Measurements from ENCODE around the gene TTLL13. TPM values are rescaled to one million over a fixed set of nuclear protein-coding genes. Genes with fewer than 3 reads are reported as not detected.

TTLL13 gene
- total RNA-seq, 1 experiment from 2014 or later = 1.0 TPM

- H3K9ac ChIP-seq (ENCODE audit: low read length) = peak within 1 kb of the TSS; percentile 77
- H3K27ac ChIP-seq (ENCODE audit: low read depth, low read length) = peak within 1 kb of the TSS; percentile 78
- intact Hi-C loops (cut with micrococcal nuclease) = no loop called here
- ChIA-PET POLR2A (interaction anchor here (0.7 kb wide), 2 partner anchors 15 to 561 kb away, joined by 4 read pairs; no protein-coding TSS in a partner anchor), CTCF (no interaction called here), RAD21 (ENCODE audit: low non-redundant PET in 1 of 2, low total read pairs in 2 of 2, uncharacterized antibody in 2 of 2, unreplicated experiment in 2 of 2) (no interaction called here)
- H4K20me1 ChIP-seq (ENCODE audit: insufficient read depth) = no peaks in the 10 kb centered on the region
- no peak; the same call in 1 of the 2 replicates for TF ChIP-seq ELF1 (IDR thresholded peaks at IDR 0.05; ENCODE audit: borderline replicate concordance, low read depth)
- peak; percentile 55 for TF ChIP-seq SP1 (IDR thresholded peaks at IDR 0.05; ENCODE audit: low read depth)
- peak; percentile 42 for TF ChIP-seq TCF7L2 (IDR thresholded peaks at IDR 0.05; ENCODE audit: borderline replicate concordance, extremely low read depth, insufficient read depth, insufficient read length)
- TF ChIP-seq ZBTB33 (IDR thresholded peaks at IDR 0.05; ENCODE audit: extremely low read depth, insufficient replicate concordance, low read length) = peak; percentile 33
- peak; percentile 83 for TF ChIP-seq YY1 (IDR thresholded peaks at IDR 0.05; ENCODE audit: extremely low read depth, insufficient replicate concordance, low read depth, low read length)
- TF ChIP-seq SIN3A (IDR thresholded peaks at IDR 0.05; ENCODE audit: low read depth) = peak; percentile 91
- TF ChIP-seq JUND (IDR thresholded peaks at IDR 0.05) = no peak
- peak; percentile 87 for TF ChIP-seq MAX (IDR thresholded peaks at IDR 0.05)
- peak; percentile 98 for TF ChIP-seq POLR2AphosphoS5 (IDR thresholded peaks at IDR 0.05; ENCODE audit: low read depth, low read length)
- peak; percentile 95 for TF ChIP-seq ZFX (IDR thresholded peaks at IDR 0.05)
- TF ChIP-seq POLR2A (IDR thresholded peaks at IDR 0.05; ENCODE audit: borderline replicate concordance, extremely low read depth, insufficient read depth, insufficient read length) = peak; percentile 79
- ATAC-seq (peak; percentile 86), DNase-seq (ENCODE audit: low read depth, low spot score) (peak; percentile 81)
- no peaks in the 10 kb centered on the region for H3K9me2 ChIP-seq (ENCODE audit: insufficient read depth)
- no peaks in the 10 kb centered on the region for H3K9me3 ChIP-seq (ENCODE audit: control insufficient read depth in 1 of 2, insufficient read depth in 1 of 2, low read depth in 1 of 2, low read length in 2 of 2)
- BruUV-seq (replicated peaks) = no TSS peak
- peak within 1 kb of the TSS; percentile 94 for H3K4me2 ChIP-seq (ENCODE audit: low read length)
- H3K27me3 ChIP-seq (ENCODE audit: insufficient read depth, low read length) = no peaks in the 10 kb centered on the region
- H3K4me1 ChIP-seq (ENCODE audit: control insufficient read depth in 1 of 2, insufficient read depth in 2 of 2, low read length in 2 of 2) = peaks cover 16 to 45% of the 10 kb centered on the region in 2 experiments
- H3K79me2 ChIP-seq (ENCODE audit: insufficient read depth, low read length) = peaks cover 58% of the 10 kb centered on the region
- peaks cover 10 to 23% of the 10 kb centered on the region in 2 experiments for H3K36me3 ChIP-seq (ENCODE audit: control insufficient read depth in 1 of 2, insufficient read depth in 2 of 2, low read length in 2 of 2)
- peak within 1 kb of the TSS; percentile 63 for H2AFZ ChIP-seq (ENCODE audit: low read depth, low read length, poor library complexity, severe bottlenecking)
- peak within 1 kb of the TSS; percentile 74 to 96 for H3K4me3 ChIP-seq (replicated peaks in 1 of 2; ENCODE audit: low read depth in 1 of 2, low read length in 2 of 2)
Measured at GRCh38 chr15:90265271-90266060, 16.1 kb downstream of the TTLL13 start, which contains the start of gene NGRN. Gene NGRN (plus strand): TSS chr15:90265672. CDS start chr15:90265713, 41 bp downstream.
